ENCODE measurements around the gene RSPH4A.

DNA sequence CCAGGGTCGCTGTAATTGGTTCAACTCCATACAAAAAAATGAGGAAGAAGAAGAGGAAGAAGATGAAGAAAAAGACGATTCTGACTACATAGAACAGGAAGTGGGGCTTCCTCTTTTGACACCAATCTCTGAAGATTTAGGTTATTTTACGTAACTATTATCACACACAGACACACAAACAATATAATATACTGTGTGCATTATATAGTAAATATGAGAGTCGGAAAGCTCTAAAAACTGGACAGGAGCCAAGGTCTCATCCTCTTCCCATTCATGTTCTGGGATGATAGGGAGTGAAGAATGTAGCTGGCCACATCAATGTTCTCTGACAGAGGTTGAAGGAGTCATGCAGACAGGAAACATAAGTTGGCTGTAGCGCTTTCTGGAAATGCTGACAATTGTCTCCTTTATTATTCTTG lies 13.3 kb downstream of the RSPH4A start:
- TF ChIP-seq, protein P1, sequence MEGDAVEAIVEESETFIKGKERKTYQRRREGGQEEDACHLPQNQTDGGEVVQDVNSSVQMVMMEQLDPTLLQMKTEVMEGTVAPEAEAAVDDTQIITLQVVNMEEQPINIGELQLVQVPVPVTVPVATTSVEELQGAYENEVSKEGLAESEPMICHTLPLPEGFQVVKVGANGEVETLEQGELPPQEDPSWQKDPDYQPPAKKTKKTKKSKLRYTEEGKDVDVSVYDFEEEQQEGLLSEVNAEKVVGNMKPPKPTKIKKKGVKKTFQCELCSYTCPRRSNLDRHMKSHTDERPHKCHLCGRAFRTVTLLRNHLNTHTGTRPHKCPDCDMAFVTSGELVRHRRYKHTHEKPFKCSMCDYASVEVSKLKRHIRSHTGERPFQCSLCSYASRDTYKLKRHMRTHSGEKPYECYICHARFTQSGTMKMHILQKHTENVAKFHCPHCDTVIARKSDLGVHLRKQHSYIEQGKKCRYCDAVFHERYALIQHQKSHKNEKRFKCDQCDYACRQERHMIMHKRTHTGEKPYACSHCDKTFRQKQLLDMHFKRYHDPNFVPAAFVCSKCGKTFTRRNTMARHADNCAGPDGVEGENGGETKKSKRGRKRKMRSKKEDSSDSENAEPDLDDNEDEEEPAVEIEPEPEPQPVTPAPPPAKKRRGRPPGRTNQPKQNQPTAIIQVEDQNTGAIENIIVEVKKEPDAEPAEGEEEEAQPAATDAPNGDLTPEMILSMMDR (IDR thresholded peaks at IDR 0.05) = no peak
- no peak for TF ChIP-seq POLR2A (IDR thresholded peaks at IDR 0.05)
